Mammary epithelial cell (primary cell): Measurements from ENCODE around the gene HOMER2.

Source experiments
- EZH2 ChIP-seq: IDR thresholded peaks from 2 replicates; pipeline ENCODE4 v1.6.1; 2012; ENCODE audit warnings: low read length, inconsistent platforms, borderline replicate concordance
- TF ChIP-seq, protein P1 (sequence below), 2 donors: IDR thresholded peaks in 1 of 2; conservative IDR thresholded peaks in 1 of 2; 2 replicates each; pipeline ENCODE4 v1.5.1; 2011 to 2012; ENCODE audit warnings: inconsistent platforms in 2 of 2, low read length in 2 of 2, mild to moderate bottlenecking in 2 of 2, control low read depth in 1 of 2, low read depth in 1 of 2; ENCODE audit not compliant: insufficient read depth in 1 of 2; ENCODE audit errors: extremely low read depth in 1 of 2

DNA sequence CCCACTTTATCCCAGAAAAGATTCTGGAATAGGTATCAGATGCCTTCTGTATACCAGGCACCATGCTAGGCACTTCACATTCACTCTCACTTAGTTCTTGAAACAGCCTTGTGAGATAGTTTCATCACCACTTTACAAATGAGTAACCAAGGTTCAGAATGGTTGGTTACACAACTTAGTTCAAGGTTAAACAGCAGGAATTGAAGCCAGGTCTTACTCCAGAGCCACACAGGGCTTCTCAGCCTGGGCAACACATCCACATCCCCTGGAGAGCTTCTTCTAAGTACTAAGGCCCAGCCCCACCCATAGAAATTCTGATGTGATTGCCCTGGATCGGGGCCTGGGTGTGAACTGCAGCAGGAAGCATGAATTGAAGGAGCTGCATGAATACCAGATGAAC is 124.4 kb downstream of the HOMER2 start:
- no peak for TF ChIP-seq EZH2
- TF ChIP-seq, protein P1, sequence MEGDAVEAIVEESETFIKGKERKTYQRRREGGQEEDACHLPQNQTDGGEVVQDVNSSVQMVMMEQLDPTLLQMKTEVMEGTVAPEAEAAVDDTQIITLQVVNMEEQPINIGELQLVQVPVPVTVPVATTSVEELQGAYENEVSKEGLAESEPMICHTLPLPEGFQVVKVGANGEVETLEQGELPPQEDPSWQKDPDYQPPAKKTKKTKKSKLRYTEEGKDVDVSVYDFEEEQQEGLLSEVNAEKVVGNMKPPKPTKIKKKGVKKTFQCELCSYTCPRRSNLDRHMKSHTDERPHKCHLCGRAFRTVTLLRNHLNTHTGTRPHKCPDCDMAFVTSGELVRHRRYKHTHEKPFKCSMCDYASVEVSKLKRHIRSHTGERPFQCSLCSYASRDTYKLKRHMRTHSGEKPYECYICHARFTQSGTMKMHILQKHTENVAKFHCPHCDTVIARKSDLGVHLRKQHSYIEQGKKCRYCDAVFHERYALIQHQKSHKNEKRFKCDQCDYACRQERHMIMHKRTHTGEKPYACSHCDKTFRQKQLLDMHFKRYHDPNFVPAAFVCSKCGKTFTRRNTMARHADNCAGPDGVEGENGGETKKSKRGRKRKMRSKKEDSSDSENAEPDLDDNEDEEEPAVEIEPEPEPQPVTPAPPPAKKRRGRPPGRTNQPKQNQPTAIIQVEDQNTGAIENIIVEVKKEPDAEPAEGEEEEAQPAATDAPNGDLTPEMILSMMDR (conservative IDR thresholded peaks at IDR 0.05 in 1 of 2, IDR thresholded peaks at IDR 0.05 in 1 of 2; ENCODE audit: extremely low read depth in 1 of 2, insufficient read depth in 1 of 2, low read depth in 1 of 2, low read length in 2 of 2) = no peak
